ACHN (cell line): ENCODE measurements around the gene FAAP20.

ENCODE experiments used
- DNase-seq: peaks from one replicate; pipeline ENCODE4 v3.0.0-alpha.2; 2015
- in situ Hi-C: cut with HindIII; loops from 2 replicates; pipeline ENCODE4 v1.10.0; 2017; ENCODE audit warnings: low sequenced_read_pairs, low pct_ligation_motif_present, low pct_unique_long_range_greater_than_20kb

FAAP20 gene

DNA sequence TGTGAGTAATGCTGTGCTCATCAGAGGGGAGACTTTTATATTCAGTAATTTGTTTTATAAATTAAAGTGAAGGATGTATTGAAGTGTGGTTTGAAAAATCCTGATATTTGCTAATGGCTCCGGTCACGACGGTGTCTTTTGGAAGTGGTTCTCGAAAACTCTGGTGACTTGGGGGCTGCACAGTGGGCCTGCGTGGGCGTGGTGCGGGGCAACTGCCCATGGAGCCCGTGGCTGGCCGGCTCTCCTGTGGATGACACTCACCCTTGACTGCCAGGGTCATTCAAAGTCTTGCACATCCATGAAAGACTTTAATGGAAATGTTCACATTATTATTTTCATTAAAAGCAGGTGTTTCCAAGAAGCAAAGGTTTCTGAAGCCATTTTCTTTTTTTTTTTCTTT, 7.7 kb downstream of the FAAP20 start:
- in situ Hi-C loops: no loop called here

DNA sequence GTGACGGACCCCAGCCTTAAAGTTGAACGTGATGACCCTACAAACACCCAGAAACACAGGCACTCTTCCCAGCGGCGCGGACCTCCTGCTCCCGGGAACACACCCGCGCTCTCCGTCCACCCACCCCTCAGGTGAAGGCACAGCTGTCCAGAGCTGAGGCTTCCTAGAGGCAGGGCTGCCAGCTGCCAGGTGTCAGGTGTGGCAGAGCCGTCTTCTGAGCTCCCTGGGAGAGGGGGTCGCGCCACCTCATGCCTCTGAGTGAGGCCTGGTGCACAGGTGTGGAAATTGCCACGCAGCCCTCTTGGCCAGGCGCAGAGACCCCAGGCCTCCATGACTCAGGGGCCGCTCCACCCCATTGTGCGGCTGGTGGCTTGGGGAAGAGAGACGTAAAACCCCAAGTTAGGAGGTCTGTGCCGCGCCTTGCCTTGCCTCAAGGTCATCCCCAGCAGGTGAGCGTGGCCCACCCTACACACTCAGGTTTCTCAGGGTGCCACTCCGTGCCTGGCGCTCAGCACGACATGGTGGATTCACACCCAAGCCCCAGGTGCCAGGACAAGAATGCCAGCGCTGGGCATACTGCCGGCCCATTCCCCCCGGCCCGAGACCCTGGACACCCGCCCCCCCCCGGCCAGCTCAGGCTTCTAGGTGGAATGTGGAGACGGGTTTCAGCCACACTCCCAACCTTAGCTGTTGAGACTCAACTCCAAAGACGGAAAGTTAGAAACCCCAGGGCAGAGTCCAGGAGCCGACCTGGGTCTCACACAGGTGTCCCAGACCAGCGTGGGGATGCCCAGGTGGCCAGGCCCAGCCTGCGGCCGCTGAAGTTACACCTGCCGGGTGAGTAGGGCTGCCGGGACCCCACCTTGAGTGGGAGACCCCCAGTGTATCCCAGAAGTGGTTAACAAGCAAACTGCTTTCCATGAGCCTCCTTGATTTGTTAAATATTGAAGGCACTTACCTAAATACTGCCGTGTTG, 8.4 kb downstream of the FAAP20 start:
- in situ Hi-C loops: no loop called here
- no peak for DNase-seq

More for the DNA sequence above, 7.7 kb downstream of the FAAP20 start:
- DNase-seq: no peak

DNA sequence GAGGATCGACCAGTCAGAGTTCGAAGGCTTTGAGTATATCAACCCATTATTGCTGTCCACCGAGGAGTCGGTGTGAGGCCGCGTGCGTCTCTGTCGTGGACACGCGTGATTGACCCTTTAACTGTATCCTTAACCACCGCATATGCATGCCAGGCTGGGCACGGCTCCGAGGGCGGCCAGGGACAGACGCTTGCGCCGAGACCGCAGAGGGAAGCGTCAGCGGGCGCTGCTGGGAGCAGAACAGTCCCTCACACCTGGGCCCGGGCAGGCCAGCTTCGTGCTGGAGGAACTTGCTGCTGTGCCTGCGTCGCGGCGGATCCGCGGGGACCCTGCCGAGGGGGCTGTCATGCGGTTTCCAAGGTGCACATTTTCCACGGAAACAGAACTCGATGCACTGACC, 9.6 kb downstream of the FAAP20 start:
- DNase-seq: no peak
- in situ Hi-C loops: no loop called here

DNA sequence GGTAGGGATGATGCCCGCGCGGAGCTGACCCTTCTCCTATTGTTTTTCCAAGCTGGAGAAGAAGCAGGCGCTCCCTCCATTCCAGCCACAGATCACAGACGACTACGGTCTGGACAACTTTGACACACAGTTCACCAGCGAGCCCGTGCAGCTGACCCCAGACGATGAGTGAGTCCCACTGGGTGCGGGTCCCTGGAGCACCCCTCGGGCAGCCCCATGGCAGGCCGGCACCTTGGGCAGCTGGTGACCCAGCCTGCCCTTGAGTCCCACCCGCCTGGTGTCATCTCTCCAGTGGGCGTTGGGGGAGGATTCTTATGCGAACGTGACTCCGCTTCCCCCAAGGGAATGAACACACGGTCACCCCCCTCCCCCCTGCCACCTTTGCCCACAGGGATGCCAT, 10.0 kb downstream of the FAAP20 start:
- in situ Hi-C loops: no loop called here
- DNase-seq: no peak

DNA sequence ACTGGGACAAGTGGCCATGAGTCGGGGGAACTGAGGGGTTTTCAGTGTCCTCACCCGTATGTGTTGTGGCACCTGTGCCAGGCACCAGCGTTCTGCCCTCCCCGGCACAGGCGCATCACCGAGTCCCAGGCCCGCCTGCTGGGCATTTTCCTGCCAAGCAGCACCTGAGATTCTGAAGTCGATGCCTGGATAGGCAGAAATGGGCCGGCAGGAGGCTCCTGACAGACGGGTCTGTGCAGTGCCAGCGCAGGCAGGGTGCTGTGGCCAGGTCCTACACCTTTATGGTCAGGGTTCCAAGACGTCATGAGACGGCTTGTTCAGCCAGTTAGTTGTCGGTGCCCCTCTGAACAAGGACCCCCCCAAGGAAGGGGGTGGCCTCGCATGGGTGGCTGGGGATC, 10.6 kb downstream of the FAAP20 start:
- in situ Hi-C loops: no loop called here

DNA sequence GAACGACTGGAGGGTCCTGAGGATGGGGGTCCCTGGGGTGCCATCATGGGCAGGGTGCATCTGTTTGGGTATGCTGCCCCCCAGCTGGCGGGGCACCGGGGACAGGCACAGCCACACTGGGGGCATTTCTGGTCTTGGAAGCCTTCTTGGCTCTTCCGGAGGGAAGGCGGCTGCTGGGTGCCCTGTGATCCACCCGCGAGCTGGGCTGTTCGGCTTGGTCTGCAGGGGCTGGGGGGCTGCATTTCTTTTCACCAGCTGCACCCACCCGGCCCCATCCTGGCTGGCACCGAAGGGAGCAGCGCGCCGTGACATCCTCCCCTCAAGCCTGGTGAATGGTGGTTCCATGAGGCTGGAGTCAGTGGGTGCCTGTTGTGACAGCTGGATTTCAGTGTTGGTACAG, 12.2 kb downstream of the FAAP20 start:
- DNase-seq: no peak
- in situ Hi-C loops: no loop called here

More for the DNA sequence above, 10.6 kb downstream of the FAAP20 start:
- no peak for DNase-seq

DNA sequence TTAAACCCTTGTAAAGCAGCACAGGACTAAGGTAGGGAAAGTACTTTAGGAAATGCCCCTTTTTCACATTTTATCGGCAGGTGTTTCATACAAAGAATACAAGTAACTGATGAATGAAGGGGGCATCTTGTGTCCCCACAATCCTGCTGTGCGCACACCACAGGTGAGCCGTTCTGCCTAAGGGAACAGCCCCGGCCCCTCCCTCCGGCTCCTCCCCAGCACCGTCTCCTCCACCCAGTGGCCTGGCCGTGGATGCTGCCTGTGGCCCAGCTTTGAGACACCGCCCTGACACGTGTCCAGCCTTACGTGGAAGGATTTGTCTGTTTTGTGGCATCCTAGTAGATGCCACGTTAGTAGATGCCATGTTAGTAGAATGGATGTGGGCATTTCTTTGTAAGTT, 12.8 kb downstream of the FAAP20 start:
- no peak for DNase-seq
- in situ Hi-C loops: no loop called here

DNA sequence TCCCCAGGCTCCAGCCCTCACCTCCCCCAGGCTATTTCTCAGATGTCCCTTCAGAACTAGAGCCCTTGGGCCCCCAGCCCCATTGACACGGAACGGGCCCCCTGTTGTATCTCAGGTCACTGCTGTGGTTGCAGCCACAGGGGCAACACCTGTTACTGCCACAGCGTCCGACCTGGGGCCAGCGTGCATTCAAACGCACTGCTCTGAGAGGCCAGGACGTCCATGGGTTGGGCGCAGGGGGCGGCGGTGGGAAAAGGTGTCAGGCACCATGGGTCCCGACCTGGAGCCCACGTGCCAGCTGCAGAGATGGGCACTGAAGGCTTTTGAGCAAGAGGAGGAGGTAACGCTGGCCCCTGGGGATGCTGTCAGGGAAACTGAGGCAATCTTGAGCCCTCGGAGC, 13.3 kb downstream of the FAAP20 start:
- DNase-seq: no peak
- in situ Hi-C loops: no loop called here

DNA sequence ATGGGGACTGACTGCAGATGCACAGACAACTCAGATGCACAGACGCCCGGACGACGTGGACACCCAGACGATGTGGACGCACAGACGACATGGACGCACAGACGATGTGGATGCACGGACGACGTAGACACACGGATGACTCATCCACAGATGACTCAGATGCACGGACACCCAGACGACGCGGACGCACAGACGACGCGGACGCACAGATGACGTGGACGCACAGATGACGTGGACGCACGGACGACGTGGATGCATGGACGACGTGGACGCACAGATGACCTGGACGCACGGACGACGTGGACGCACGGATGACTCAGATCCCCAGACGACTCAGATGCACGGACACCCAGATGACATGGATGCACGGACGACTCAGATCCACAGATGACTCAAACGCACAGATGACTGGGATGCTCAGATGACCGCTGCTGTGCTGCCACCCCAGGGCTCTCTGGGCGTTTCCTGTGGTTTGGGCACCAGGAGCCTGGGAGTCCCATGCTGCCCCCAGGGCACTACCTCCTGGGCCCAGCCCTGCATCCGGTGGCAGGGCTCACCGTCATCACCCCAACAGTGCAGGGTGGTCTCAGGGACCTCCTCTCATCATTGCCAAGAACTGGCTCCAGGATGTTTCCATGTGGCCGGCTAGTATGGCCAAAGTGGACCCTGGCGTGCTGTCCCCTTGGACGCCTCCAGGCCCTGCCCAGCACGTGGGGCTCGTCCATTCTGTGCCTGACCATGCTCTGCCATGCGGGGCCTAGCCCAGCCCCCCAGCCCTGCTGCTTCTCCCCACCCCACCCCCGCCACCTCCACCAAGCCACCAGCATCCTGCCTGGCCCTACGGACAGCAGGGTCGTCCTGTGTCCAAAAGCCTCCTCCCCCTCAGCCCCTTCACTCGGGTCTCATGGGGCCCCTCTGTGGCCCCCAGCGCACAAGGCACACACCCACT, 14.0 kb downstream of the FAAP20 start:
- DNase-seq: no peak
- in situ Hi-C loops: no loop called here

DNA sequence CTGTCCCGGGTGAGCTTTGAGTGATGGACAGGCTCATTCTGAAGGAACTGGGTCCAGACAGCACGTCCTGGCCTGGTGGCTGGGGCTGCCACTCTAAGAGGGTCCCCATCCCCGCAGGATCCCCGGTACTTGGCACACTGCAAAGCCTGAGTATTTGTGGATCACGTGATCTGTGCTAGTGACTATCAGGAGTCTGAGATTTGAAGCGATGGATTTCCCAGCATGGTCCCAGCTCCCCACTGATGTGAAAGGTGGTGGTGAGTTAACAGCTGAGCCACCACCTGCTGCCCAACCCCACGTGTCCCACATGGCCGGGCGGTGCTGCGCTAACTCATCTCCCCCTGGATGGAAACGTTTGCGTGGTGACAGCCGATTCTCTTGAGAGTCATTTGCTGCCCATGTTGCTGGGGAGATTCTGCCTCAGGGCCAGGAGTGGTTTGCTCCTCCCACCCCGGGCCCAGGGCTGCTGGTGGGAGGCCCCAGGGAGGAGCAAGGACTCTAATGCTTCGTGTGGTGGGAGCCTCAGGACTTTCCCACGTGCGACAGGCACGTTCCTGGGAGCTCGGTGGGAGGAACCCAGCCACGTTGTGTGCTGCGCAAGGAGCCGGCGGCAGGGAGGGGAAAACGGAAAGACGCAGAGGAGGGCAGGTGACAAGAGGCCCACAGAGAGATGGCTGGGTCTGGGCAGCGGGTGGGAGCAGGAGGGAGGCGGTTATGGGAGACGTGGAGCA, 15.1 kb downstream of the FAAP20 start:
- DNase-seq: no peak
- in situ Hi-C loops: no loop called here

DNA sequence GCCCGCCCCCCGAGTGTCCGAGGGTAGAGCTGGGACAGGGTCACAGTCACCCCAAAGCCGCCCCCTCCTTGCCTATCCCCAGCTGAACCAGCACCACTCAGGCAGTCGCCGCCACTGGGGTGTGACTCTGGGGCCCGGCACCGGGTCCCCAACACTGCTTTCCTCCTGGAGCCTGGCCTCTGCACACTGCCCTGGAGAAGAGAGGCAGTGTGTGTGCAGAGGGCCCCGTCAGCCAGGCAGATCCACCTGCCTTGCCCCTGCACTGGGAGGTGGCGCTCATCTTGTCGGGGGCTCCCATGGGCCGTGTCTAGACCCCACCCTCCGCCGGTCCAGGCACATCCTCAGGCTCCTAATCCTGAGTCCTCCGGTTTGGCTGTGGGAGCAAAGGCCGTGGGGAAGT, 15.7 kb downstream of the FAAP20 start:
- no peak for DNase-seq

DNA sequence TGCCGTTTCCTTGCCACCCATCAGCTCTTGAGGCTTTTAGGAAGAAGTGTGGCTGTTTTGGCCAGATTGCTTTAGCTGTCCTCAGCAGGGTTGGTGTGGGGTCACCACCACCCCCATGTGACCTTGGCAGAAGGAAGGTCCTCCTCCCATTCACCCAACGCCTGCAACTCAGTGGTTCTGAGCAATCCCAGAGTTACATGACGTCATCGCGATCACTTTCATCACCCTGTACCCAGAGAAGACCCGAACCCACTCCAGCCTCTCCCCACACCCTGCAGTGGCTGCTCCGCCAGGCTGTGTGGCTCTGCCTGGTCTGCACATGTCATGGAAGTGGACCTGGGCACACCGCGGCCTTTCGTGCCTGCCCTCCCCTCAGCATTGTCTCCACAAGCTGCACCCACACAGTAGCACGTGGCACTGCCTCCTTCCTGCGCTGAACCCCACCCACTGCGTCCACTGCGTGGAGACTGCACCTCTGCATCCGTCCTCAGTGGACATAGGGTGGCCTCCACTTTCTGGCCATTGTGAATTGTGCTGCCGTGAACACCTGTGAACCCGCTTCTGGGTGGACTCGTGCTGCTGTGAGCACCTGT, 16.5 kb downstream of the FAAP20 start:
- in situ Hi-C loops: no loop called here
- DNase-seq: no peak

More for the DNA sequence above, 15.7 kb downstream of the FAAP20 start:
- in situ Hi-C loops: no loop called here

DNA sequence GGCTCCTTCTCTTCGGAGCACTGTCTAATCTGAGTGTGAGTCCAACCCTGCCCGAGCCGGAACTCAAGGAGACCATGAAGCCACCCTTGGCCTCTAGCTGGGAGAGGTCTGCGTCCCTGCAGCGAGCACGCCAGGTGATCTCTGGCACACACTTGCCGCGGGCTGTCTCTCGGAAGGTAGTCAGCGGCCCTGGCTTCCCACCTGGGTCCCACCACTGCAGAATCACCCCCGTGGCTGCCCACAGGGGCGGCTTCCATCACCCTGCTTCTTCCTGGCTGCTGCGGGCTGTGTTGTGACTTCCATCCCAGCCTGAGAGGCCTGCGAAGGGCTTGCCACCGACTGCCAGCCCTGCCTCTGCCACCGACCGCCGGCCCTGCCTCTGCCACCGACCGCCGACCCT, 17.0 kb downstream of the FAAP20 start:
- no peak for DNase-seq
- in situ Hi-C loops: no loop called here

DNA sequence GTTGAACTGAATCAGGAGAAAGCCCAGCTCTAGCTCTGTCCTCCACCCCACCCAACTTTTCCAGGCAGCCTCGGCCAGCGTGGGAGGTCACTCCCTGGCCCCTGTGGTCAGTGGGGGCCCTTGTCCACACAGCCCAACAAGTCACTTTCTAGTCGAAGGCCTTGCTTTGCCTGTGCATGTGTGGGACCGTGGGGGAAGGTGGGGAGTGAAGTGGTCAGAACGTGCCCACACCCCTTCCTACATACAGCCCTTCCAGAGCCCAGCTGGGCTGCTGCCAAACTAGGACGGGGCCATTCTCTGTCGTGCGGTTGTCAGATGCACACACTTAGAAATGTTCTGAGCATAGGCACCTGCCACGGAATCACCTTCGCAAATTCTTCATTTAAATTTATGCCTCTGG, 18.0 kb downstream of the FAAP20 start:
- in situ Hi-C loops: no loop called here

DNA sequence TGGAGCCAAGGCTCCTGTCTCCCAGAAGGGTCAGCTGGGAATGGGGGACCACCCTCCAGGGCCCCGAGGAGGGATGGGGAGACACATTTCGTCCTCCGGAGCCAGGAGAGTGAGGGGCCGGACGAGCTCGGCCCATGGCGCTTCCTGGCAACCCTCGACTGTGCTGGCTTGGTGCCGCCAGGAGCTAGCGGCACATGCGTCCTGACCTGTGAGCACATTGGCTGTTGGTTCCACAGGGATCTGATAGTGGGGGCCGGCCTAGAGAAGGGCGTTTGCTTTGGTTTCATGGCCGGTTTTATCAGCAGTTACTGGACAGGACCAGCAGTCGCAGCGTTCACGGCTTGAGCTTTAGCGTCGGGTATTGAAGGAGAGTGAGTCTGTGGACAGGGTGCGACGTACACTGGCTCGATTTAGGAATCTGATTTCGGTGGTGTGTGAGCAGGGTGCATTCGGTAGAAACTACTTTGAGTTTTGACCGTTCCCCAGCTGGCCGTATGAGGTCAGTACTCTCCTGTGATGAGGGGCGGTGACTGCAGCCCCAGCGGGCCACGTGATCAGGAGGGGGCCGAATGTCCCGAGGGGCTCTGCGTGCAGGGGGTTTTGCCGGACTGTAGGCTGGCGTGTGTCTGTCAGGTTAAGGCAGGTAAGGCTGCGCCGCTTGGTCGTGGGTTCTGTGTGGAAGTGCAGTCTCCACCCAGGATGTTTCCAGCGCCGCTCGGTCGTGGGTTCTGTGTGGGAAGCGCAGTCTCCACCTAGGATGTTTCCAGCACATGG, 18.7 kb downstream of the FAAP20 start:
- no peak for DNase-seq
- in situ Hi-C loops: no loop called here

More for the DNA sequence above, 18.0 kb downstream of the FAAP20 start:
- DNase-seq: no peak

DNA sequence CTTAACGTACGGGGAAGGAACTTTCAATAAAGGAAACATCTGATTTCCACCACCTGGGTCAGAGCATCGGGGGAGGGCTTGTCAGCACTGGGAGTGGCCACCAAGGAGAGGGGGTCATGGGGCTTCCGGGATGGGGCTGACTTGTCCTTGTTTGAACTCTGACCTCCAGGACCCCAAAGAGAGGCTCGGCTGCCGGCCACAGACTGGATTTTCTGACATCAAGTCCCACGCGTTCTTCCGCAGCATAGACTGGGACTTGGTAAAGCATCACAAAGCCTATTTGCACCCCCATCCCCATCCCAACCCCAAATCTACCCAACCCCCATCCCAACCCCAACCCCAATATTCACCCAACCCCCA, 19.5 kb downstream of the FAAP20 start:
- in situ Hi-C loops: no loop called here
- DNase-seq: no peak

DNA sequence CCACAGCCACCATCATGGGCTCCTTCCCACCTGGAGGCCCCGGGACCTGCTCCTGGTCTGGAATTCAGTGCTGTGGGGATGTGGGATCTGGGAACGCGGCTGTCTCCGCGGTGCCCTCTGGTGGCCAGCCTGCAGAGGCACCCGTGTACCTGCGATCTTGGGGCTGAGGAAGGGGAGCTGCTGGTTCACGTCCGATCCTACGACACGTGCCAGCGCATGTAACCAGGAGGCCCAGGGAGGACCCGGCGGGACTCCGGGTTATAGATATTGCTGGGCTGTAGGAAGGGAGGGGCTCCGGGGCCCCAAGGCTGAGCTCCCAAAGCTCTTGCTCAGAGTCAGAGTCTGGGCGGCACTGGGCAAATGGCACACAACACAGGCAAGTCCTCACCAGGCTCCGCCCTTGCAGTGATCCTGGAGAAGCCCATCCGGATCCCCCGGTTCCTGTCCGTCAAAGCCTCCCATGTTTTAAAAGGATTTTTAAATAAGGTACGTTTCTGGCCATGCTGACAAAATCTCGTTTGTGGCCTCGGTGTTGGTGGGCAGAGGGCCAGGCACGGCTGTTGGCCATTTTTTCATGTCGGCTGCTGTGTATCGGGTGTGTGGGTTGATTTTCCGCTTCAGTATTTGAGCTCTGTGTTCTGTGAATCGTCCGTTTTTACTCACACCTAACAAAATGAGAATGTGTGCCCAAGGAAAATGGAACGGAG, 20.1 kb downstream of the FAAP20 start:
- in situ Hi-C loops: no loop called here
- DNase-seq: peak; percentile 50
